Superior temporal gyrus (tissue), 1 donor: ENCODE measurements around the gene CENPW.

ENCODE experiments used
- DNase-seq: peaks from one replicate; pipeline ENCODE4 v3.0.0-alpha.2; 2016; ENCODE audit errors: extremely low spot score

Gene CENPW

DNA sequence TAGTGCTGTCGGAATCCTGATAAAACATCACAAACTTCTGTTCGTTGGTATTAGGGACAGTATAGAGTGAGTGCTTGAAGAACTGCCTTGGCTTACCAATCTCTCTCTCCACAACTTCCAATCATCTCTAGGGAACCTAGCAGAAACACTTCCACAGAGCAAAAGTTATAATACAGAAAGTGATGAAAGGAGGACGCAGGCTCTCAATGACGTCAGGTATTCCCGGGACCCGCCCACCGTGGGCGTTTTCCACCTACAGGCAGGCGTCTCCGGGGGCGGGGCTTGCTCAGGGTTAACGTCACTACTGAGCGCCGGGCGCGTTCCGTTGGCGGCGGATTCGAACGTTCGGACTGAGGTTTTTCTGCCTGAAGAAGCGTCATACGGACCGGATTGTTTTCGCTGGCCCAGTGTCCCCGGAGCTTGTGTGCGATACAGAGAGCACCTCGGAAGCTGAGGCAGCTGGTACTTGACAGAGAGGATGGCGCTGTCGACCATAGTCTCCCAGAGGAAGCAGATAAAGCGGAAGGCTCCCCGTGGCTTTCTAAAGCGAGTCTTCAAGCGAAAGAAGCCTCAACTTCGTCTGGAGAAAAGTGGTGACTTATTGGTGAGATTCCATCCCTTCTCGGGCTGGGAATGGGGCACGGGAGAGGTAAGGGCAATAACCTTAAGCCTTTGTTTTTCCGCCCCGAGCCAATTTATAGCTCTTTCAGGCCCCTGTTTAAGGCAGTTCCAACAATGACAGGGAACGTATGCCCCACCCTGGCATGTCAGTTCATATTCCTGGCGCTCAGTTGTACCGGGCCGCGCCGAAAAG lies at the start of gene CENPW:
Gene CENPW, plus strand, starts transcription at position 320 of the 814 bp plus-strand sequence. Its CDS starts 159 bp downstream, at position 479.
- DNase-seq: peak; percentile 74

DNA sequence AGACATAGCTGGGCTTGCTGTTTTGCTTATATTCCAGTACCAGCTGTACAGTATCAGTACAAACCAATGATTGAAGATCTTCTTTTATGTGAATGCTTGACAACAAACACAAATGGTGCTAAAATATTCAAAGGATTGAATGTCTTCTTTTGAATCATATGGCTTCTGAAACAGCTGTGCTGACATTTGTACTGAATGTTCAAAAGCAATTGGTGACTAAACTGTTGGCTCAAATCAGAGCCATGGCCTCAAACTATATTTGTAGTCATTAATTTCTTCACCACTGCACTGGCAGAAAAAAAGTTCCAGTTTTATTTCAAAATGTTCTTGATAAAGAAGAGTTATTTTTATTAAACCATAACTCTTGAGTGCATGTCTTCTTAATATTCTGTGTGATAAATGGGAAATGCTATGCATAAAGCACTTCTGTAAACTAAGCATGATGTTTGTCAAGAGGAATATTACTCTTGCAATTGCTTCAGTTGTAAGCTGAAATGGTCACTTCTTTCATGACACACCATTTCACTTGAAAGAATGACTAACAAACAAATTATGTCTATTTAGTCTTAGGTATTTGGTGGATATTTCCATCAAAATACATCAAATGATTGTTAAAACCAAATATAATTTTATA lies 45.9 kb upstream of the CENPW start:
- DNase-seq: no peak

DNA sequence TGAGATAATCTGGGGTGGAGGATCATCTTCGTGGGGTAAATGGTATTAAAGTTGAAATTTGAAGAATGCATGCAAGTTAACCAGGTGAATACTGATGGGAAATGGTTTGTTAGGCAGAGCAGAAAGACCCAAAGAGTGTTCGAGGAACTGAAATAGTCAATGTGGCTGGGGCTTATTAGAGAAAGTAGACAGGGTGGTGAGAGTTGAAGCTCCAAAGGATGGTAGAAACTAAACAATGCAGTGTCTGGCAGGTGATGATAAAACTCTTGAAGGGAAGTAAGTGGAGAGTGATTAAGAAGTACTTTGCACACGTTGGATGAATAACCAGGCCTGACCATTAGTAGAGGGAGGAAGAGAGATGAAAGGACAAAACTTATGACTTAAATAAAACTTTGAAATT lies 39.8 kb upstream of the CENPW start:
- no peak for DNase-seq

DNA sequence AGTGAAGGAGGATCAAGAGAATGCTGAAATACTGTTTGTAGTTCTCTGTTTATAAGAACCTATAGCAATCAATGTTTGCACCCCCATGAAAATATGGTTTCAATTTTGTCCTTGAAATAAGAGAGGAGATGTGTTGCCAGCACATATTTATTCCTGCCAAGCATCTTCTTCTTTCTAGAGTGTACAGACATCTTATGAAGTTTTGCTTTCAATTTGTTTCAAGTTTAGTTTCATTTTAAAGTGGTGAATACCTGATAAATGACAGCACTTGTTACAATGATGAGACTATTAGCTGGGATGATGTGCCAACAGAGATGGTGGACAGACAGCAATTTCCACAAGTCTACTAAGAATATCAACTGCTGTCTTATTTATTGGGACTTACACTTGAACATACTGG lies 39.2 kb upstream of the CENPW start:
- DNase-seq: no peak

DNA sequence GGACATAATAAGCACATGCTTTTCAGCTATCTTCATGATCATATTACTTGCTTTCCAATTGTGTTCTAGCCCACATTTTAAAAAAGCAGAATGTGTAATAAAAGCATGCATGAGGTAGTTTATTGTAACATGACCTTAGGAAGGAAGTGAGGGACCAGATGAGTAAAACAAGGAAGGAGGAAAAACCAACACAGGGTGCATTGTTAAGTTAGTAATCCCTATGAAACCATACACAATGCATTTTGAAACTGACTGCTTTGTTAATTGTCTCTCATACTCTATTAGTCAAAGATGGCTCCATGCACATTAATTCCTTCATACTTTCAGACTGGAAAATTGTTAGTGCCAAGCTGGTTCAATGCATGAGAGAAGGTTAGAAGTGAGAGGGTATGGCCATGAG lies 37.7 kb upstream of the CENPW start:
- no peak for DNase-seq

DNA sequence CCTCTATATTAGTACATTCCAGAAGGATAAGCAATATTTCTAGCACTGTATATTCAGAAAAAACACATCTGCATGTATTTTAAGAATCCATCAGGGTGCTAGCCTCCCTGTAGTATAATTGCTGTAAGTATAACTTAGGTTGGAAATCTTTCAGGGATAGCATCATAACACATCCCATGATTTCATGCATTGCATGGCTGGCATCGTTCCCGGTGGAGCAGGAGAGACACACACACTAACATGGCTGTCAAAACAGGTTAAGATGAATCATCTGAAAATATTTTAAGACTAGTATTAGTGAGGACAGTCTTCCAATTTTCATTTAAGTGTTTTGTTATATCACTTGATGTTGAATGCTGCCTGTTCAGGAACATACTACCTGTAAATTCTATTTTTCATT lies 32.1 kb upstream of the CENPW start:
- DNase-seq: no peak

DNA sequence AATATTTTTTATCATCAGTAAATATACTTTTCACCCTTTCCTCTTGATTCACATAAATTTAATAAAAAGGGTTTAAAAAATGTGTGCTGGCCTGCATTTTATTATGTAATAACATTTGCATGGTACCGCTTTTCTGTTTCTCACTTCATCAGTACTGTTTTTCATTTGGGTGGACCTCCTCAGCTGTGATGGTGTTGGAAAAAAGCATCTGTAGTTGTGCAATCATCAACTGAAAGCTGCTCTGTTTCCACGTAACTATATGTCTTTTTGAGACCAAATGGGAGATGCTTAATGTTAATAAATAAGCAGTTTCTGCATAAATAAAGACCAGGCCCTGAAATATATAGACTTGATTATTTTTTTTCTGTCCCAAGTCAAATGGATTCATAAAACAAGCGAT lies 31.6 kb upstream of the CENPW start:
- no peak for DNase-seq

DNA sequence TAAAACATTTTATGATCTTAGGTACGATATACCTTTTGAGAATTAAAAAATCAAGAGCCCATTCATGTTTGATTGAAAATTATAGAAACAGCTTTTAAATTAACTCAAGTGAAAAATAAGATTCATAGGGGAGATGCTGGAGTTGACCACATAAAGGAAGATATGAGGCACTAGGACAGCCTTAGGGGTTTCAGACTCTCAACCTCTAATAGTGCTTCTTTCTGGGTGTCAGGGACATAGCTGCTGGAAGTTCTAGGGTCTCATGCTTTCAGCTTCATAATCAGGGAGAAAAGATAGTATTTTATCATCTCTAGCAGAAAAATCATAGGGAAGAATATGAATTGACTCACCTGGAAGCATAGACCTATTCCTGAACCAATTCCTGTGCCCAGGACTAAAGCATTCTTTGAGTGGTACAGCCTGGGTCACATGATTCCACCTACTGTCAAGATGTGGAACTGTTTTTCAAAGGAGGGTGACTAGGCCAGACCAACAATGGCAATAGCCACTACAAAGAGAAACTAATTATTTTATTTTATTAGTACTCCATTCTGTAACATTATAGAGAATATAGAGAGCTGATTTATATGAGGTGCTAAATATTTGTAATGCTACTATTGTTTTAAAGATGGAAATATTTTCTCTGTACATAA lies 27.8 kb upstream of the CENPW start:
- no peak for DNase-seq

DNA sequence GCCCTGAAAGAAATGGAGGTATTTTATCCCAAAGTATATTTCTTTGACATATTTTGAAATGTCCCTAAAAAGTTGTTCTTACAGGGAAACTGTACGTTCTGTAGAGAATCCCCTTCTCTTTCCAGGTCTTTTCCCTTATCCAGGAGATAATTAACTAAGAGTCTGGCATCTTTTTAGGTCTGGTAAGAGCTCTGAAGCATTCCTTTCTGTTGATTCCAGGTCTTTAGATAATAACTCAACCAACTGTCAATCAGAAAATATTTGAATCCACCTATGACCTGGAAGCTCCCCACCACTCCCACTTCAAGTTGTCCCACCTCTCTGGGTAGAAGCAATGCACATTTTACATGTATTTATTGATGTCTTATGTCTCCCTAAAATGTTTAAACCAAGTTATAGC lies 26.0 kb upstream of the CENPW start:
- no peak for DNase-seq

DNA sequence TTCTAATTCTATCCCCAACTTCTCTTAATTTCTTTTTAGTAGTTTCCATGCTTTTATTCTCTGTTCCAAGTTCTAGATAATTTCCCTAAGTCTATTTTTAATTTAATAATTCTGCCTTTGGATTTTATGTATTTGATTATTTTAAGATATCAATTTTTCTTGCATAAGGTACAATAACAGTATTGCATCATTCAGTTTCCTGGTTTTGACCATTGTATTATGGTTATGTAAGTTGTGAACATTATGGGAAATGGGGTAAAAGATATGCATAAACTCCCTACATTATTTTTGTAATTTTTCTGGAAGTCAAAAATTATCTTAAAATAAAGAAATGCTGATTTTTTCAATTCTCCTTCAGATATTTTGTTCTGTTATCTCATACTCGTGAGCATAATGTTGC lies 21.1 kb upstream of the CENPW start:
- no peak for DNase-seq

DNA sequence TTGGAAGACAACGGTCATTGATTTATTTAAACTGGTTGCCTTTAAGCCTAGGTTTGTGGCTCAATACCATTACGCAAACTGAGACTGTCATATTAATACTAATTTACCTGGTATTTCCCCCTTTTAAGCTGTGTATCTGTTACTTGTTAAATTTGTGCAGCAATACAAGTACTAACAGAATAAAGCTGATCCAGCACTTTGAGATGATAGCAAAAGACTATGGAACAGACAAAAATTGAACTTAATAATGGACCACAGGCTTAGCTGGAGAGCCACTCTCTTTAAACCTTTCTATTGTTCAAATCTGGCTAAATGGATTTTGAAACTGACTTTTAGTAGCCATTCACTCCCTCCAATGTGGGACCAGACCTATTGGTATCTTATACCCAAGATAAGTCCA lies 6.2 kb upstream of the CENPW start:
- no peak for DNase-seq

DNA sequence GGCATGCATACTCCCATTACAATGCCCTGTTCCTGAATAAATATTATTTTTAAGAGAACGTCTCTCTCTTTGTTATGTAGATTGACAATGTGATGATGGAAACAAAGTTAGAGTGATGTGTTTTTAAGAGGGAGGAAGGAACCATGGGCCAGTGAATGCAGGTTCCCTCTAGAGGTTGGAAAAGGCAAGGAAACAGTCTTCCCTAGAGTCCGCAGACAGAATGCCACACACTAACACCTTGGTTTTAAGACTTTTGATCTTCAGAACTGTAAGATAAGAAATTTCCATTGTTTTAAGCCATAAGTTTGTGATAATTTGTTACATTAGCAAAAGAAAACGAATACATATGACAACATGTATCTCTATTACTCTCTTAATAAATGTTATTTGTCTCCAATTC lies 4.7 kb upstream of the CENPW start:
- DNase-seq: no peak

DNA sequence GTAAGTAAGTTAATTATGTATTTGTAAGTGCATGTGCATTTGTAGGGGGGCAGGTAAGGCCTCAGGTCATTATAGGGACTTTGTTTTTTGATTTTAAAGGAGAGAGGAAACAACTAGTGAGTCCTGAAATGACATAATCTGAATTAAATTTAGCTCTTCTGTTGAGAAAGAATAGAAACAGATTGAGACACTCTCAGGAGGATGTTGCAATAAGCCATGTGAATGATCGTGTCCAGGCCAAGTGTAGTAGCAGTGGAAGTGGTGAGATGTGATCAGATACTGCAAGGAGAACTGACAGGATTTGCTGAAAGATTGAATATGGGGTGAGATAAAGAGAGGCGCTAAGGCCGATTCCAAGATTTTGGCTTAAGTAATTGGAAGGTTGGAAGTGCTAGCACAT lies 2.6 kb upstream of the CENPW start:
- DNase-seq: peak; percentile 47

DNA sequence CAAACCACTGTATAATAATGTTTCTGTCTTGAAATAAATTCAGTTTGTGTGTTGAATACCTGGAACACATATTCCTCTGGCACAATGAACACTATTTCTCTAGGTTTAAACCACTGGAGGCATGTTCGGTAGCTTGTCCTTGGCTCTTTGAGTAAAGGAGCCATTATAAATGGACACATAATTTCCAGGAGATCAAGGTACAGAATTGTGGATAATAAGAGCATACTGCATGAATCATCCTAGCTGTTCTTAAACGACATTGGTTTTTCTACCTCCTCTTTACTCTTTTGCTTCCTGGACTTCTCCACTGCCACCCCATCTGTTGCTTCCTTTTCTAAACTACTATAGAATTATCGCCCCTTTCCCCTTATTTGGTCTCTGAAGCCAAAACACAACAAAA lies 1.2 kb downstream of the CENPW start:
- DNase-seq: no peak

DNA sequence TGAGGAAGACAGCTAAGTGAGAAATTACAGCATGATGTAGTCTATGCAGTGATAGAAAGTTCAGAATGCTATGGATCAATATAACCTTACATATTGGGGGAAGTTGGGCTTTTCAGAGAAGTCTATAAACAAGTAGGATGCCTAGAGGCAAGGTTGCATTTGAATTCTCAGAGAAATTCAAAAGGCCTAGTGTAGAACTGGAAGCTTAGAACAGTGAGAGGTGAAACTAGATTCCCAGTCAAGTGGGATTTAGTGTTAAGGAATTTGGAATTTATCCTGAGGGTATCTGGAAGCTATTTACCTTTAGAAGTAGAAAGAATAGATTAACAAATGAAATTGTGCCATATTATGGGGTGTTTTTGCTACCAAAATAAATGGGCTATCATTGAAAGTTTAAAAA lies 4.3 kb downstream of the CENPW start:
- no peak for DNase-seq

DNA sequence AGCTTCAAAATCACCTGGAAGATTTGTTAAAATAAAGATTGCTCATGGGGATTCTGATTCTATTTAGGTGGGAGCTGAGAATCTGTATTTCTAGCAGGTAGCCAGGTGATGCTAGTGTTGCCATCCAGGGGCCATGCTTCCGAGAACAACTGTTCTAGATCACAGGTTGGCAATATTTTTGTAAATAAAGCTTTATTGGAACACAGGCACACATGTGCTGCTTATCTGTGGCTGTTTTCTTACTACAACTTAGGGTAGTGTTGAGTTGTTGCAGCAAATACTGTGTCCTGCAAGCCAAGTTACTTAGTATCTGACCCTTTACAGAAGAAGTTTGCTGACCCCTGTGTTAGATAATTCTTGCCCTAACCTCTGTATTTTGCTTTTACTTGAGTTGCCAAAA lies 12.0 kb downstream of the CENPW start:
- DNase-seq: no peak

DNA sequence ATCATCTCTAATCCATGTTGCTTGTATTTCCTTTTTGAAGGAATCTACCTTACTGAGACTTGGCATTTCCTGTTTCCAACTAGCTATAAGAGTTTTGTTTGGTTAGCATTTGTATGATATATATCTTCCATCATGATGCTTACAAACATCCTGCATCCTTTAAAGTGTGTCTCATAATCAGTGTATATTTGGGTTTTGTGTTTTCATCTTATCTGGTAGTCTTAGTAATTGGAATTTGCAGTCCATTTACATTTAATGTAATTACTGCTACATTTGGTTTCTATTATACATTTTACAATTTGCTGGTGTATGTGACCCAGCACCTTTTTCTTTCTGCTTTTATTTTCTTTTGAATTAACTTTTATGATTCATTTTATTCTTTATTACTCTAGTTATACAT lies 12.6 kb downstream of the CENPW start:
- DNase-seq: no peak

DNA sequence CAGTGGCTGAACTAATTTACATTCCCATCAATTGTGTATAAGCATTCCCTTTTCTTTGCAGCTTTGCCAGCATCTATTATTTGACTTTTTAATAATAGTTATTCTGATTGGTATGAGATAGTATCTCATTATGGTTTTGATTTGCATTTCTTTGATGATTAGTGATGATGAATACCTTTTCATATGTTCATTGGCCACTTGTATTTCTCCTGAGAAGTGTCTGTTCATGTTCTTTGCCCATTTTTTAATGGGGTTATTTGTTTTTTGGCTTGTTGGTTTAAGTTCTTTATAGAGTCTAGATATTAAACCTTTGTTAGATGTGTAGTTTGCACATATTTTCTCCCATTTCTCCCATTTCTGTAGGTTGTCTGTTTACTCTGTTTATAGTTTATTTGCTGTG lies 16.6 kb downstream of the CENPW start:
- DNase-seq: no peak

DNA sequence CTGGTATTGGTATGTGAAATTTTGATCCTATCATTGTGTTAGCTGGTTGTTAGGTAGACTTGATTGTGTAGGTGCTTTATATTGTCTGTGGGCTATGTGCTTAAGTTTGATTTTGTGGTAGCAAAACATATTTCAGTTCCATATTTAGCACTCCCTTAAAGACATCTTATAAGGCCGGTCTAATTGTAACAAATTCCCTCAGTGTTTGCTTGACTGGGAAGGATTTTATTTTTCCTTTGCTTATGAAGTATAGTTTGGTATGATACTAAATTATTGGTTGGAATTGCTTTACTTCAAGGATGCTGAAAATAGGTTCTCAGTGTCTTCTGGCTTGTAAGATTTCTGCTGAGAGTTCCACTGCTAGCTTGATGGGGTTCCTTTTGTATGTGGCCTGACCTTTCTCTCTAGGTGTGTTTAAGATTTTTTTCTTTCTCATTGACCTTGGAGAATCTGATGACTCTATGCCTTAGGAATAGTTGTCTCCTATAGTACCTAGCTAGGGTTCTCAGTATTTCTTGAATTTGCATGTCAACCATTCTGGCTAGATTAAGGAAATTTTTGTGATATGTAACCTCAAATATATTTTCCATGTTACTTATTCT lies 20.1 kb downstream of the CENPW start:
- no peak for DNase-seq

DNA sequence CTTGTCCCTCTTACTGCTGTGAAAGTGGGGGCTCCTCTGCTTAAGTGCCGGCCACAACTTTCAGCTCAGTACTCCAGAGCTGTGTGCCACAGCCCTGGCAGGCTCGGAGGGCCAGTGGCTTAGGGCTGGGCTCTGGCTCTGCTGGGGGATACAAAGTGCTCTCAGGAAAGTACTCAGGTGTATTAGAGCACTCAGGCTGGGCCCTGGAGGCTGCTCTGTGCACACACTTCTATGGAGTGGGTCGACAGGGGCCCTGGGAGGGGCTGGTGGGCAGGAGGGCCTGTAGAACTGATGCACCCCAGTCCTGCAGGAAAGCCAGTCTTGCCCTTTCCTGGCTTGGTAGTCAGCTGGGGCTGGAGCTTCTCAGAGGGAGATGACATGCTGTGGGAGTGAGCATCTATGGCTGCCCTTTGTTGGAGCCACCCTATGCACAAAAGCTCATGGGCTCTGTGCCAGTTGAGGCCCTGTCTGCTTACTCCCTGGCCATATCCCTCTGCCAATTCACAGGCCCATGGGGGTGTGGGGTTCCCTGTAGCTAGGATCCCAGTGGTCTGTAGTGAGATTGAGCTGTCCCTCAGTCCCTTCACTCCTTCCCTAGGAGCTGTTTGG lies 22.0 kb downstream of the CENPW start:
- no peak for DNase-seq

DNA sequence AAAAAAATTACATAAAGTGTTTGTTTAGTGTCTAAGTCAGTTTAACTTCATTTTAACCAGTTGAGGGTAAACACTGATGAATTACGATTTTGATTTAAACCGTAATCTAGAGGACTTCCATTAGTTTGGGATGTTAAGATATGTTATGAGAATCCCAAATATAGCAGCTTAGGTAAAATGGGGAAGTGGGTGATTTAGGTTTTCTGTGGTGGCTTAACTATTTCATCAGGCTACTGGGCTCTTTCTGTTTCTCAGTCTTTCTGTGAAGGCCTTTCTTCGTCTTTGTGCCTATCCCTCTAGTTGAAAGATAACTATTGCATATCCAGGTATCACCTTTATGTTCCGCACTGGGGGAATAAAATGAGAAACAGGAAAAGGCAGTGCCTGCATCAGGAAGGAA lies 27.9 kb downstream of the CENPW start:
- no peak for DNase-seq

DNA sequence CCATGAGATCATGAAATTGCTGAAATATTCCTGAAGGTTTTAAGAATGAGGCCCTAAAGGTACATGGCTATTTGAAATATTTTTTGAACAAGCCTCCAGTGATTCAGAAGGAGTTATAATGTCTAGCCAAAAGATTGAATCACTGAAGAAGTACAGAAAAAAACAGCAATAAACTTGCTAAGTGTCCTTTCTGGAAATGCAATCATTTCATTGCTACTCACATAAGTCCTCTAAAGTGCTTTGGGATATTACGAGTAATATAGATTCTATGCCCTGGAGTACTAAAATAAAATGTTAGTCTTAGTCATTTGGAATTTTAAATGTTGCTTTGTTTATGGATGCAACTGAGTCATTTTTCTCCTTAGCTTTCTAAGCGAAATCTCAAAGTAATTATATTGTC lies 32.7 kb downstream of the CENPW start:
- no peak for DNase-seq
